Stimulated activated CD4-positive, alpha-beta T cell treated with anti-CD3 and anti-CD28 coated beads, Interleukin-4, amount 100 ng/mL, for 1 hour (primary cell): Measurements from ENCODE around the gene PLCB1.

Experiments used
- DNase-seq: peaks from one replicate; pipeline ENCODE4 v3.0.0-alpha.2; 2020

PLCB1 gene

DNA sequence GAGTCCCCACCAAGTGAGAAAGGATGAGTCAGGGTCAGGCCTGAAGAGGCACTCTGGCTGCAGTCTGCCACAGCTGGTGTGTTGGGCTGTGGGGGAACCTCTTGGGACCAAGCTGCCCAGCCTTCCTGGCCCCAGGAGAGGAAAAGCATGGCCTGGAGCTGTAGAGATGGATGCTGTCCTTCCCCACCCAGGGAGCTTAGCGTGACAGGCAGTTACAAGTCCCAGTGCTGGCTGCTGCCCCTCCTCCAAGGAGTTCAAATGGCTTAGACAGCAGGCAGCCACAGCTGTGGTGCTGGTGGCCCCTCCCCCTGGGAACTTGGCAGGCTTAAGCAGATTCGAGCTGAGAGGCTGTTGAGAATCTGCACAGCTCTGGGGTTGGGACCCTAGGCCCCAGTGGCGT, 253.2 kb downstream of the PLCB1 start:
- DNase-seq: no peak

- DNase-seq: no peak
These were observed 254.9 kb downstream of the PLCB1 start for GRCh38 chr20:8386991-8387390.

DNA sequence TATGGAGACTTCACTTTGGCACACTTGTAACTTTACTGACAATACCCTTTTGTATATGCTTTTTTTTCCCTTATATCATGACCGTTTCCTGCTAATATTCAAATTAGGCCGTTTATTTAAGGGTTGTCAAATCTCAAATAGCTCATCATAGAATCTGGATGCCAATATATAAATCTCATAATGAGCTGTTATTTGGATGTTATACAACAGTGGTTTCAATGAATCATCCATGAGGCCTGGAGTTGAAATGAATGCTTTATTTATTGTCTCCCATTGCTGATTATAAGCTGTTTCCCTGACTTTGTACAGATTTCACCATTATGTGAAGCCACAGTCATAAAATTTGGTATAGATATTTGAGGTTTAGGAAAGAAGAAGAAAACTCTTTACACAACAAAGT, 256.1 kb downstream of the PLCB1 start:
- no peak for DNase-seq

DNA sequence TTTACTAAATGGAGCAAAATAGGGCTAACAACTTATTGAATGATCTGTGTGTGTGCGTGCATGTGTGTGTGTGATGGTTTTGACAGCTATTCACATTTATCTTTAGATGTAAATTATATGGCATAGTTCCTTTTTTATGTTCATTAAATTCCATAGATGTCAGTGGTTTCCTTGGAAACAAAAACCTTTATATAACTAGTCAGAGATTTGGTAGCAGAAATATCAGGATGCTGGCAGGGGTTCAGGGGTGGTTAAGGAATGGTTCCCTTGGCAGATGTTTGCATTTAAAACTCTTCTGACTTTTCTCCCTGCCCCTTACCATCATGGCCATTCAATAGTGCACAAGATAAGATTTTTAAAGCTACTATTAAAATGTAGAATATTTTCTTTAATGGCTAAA, 256.6 kb downstream of the PLCB1 start:
- no peak for DNase-seq

- no peak for DNase-seq
These were observed 257.4 kb downstream of the PLCB1 start for GRCh38 chr20:8389381-8390036.

DNA sequence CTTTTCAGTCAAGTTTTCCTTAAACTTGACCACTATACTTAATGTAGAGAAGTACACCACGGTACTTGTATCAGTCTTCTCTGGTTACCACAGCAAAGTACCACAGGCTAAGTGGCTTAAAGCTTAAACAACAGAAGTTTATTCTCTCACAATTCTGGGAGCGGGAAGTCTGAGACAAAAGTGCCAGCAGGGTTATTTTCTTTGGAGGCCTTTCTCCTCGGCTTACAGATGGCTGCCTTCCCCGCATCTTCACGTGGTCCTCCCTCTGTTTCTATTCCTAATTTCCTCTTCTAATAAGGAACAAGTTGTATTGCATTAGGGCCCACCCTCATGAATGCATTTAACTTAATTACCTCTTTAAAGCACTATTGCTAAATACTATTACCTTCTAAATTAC, 258.0 kb downstream of the PLCB1 start:
- DNase-seq: no peak

- no peak for DNase-seq
These were observed 258.4 kb downstream of the PLCB1 start for GRCh38 chr20:8390500-8390899.

GRCh38 chr20:8393381-8393780, 261.3 kb downstream of the PLCB1 start:
- DNase-seq: no peak

GRCh38 chr20:8394308-8394945, 262.4 kb downstream of the PLCB1 start:
- DNase-seq: no peak

DNA sequence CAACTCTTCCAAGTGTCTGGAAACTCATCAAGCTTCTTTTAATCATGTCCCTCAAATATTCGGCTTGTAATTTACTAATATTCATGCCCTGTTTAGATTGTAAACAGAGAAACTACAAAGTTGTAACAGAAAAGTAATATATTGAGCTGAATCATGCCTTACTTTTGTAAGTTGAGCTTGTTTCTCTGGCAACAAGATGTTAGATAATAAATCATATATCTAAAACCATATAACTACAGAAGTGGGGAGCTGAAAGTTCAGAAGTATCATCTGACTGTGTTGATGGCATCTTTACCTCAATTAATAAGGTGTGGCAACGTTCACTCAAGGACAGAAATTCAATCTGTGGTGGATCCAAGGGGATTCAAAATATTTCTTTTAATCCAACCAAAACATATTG, 263.9 kb downstream of the PLCB1 start:
- DNase-seq: no peak

DNA sequence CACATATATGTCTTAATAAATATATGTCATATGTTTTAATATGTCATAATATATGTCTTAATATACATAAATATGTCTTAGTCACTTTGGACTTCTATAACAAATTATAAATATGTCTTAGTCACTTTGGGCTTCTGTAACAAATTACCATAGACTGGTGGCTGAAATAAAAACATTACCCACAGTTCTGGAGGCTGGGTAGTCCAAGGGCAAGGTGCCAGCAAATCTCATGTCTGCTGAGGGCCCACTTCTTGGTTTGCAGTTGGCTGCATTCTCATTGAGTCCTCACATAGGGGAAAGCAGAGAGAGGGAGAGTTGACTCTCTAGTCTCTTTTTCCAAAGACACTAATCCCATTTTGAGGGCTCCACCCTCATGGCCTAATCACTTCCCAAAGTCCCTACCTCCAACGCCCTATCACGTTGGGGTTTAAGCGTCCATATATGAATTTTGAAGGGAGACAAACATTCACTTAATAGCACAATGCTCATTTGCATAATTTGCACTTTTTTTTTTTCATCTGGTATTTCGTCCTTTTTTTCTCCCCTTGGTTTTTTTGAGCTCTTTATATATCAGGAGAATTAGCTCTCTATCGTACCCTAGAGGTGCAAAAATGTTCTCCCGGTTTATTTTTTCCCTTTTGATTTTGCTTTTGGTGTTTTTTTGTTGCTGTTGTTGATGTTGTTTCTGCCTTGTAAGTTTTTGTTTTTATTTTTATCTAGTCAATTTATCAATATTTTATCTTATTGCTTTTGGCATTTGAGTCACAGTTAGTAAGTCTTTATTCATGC, 266.4 kb downstream of the PLCB1 start:
- DNase-seq: no peak

- DNase-seq: no peak
These were observed 267.9 kb downstream of the PLCB1 start for GRCh38 chr20:8399947-8400346.

DNA sequence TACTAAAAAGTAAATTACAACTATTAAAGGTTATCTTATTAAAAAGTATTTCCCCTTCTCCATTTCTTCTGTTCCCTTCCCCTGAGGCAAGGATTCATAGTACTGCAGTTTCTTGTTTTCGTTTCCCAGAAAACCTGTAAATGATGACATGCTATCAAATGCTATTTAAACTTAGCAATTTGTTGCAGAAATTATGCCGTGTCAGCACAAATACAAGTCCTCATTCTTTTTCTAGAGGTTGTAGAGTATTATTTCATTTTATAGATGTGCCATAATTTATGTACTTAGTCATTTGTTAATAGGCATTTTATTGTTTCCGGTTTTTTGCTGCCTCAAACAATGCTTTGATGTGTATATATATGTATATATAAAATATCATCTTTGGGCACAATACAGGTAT, 268.4 kb downstream of the PLCB1 start:
- DNase-seq: no peak

DNA sequence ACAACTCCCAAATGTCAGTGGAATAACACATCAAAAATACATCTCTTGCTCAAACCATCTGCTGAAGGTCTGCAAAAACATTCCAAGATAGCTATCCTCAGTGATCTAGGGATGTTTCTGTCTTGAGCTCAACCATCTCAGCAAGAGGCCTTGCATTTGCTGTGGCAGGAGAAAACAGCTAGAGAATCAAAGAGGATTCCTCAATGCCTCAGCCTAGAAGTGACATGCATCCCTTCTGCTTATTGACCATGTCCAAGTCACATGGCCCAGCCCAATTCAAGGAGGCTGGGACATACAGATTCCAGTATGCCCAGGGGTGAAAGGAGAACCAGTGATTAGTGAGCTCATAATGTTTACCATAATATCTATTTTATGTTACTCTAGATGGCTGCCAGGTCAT, 269.5 kb downstream of the PLCB1 start:
- DNase-seq: no peak

DNA sequence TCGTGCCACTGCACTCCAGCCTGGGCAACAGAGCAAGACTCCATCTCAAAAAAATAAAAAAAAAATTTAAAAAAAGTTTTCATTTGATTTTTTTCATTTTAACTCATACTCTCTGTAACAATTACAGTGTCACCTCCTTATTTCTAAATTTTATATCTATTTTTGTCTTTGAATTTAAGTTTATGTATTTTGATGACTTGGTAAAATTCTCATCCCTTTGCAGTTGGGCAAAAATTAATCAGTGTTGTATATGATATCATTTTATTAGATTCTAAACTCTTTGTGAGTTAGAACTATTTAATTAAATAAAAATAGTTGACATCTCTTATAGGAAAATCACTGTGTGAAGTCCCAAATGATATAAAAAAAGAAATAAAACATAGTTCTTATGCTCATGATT, 270.7 kb downstream of the PLCB1 start:
- no peak for DNase-seq

DNA sequence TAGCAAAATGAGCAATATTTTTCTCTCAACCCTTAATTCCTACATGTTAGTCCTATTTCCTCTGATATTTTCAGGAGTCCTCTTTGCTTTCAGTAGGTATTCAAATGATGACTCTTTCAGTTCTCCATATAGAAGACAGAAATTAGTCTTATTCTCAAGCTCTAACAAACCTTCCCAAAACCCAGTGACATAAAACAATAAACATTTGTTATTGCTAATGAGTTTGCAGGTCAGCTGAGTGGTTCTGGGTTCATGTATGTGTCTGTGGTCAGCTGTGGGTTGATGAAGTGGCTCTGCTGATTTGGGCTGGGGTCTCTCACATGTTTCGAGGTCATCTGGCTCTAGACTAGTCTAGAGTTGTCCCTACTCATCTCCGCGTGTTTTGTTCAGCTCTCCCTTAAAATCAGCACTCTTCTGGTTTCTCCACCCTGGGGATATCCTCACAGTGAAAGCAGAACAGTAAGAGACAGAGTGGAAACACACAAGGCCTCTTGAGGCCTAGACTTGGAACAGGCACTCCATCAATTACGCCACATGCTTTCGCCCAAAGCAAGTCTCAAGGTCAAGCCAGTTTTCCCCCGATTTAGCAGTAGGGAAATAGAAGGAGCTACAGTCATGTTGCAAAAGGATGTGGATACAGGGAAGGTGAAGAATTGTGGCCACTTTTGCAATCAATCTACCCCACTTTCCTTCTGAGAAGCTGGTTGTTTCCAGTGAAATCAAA, 273.0 kb downstream of the PLCB1 start:
- no peak for DNase-seq

DNA sequence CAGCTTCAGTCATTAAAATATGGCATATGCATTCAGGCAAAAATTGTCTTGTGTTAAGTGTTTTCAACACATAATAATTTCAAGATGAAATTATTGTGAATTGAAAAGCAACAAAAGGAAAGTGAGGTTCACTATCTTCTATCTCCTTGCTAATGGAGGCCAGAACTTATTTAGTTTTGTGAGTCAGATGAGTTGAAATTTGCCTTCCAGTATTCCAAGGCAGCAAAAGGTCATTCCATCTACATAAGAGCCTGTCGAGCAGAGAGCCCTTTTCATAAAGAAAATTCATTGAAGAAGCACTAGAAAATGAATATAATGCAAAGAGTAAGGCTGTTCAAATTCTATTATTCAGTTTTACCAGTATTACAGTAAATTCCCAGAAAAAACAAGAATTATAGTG, 274.3 kb downstream of the PLCB1 start:
- no peak for DNase-seq

GRCh38 chr20:8408587-8409307, 276.7 kb downstream of the PLCB1 start:
- no peak for DNase-seq

DNA sequence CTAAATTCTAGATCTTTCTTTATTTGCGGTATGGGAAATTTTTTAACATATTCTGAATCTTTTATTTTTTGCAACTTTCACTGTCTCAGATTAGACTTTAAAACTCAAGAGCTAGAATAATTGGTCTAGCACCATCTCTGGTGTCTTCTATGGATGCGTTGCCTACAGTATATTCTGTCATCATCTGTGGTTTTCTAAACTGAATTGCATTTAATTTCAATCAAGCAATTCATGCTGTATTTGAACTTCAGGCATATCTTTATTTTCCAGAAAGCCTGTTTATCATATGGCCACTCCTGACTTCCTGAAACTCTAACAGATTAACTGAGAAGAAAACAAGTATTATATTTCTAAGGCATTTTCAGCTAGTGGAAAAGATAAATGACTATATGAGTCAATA, 281.6 kb downstream of the PLCB1 start:
- DNase-seq: no peak

DNA sequence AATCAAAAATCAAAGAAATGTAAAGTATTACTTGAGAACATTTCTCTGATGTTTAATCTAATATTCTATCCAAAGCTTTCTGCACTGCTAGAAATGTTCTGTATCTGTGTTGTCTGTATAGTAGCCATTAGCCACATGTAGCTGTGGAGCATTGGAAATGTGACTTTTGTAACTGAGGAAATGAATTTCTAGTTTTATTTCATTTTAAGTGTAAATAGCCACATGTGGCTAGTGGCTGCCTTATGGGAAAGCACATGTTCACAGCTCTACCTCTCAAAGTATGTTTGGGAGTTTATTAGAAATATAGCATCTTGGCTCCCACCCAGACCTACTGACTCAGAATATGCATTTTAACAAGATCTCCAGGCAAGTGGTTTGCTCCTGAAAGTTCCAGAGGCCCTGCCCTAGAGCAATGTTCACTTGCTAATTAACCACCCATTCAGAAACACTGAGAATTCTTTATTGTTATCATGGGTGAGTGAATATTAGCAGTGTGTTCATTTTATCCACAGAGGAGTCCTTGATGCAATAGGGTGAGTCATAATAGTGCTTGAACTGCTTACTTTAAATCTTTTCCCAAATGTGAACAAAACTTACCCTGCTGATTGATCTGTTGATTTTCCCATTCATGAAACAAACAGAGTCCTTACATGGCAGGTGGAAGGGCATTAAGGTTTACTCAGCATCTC, 282.7 kb downstream of the PLCB1 start:
- no peak for DNase-seq

DNA sequence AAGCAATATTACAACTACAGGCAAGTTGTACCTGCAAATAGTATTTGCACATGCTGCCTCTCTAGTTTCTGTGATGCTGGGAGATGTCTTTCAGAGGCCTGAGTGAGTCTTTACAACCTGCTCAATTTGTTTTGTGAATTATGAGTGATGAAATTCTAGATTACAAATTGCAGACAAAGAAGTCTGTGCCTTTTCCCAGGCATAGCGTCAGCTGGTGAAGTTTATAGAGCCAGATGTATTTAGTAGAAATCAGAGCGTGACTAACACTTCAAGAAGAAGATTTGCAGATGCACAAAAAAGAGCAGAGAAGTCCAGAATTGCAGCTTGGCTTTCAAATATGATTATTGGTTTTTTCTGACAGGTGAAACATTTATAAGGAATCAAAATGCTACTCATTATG, 289.9 kb downstream of the PLCB1 start:
- DNase-seq: no peak

- DNase-seq: no peak
These were observed 291.4 kb downstream of the PLCB1 start for GRCh38 chr20:8423482-8423881.
